NT2/D1 (cell line): Measurements from ENCODE around the gene TIMM50.

Source experiments
- SUZ12 ChIP-seq: IDR thresholded peaks from 2 replicates; pipeline ENCODE4 v1.6.1; 2011; ENCODE audit not compliant: insufficient read length, insufficient read depth; ENCODE audit errors: extremely low read depth
- YY1 ChIP-seq: IDR thresholded peaks from 2 replicates; pipeline ENCODE4 v1.6.1; 2011; ENCODE audit not compliant: insufficient read length, insufficient read depth

DNA sequence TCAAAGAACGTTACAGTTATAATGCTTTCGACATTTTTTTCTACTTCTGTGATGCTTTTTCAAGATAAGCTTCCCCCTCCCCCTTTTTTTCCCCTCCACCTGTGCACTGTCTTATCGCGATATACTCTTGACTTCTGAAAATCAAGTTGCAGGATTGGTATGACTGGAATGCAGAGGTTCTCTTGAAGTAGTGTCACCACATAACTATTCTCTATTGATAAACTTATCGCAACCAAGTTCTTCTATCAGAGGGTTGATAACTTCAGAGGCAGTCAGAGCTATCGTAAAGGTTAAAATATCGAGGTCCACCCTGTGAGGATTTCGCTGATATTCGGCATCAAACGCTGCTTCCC lies 58.5 kb downstream of the TIMM50 start:
- TF ChIP-seq YY1 (no peak), SUZ12 (no peak)
